Endodermal cell (in vitro differentiated cells): ENCODE data around the gene SMIM14. TPM values are rescaled to one million over a fixed set of nuclear protein-coding genes. Genes with fewer than 3 reads are reported as not detected.

Source experiments
- DNase-seq: peaks from one replicate; pipeline ENCODE4 v3.0.0-alpha.2; 2017
- H3K27ac ChIP-seq: 2 replicates; pipeline ENCODE4 v1.5.1; 2013; ENCODE audit warnings: mild to moderate bottlenecking, low read depth, low read length, moderate library complexity
- H3K27me3 ChIP-seq: 2 replicates; pipeline ENCODE4 v1.6.1; 2013; ENCODE audit warnings: mild to moderate bottlenecking, low read length, moderate library complexity; ENCODE audit not compliant: insufficient read depth, control insufficient read depth, poor library complexity, severe bottlenecking
- H3K36me3 ChIP-seq: 2 replicates; pipeline ENCODE4 v1.7.0; 2013; ENCODE audit warnings: mild to moderate bottlenecking, low read length, moderate library complexity; ENCODE audit not compliant: control insufficient read depth, insufficient read depth
- H3K4me1 ChIP-seq: one replicate; pipeline ENCODE4 v1.7.0; 2013; ENCODE audit warnings: low read length; ENCODE audit not compliant: control insufficient read depth, insufficient read depth
- H3K4me3 ChIP-seq: 2 replicates; pipeline ENCODE4 v1.5.1; 2013; ENCODE audit warnings: mild to moderate bottlenecking, low read length, moderate library complexity
- H3K9ac ChIP-seq: 2 replicates; pipeline ENCODE4 v1.6.1; 2013; ENCODE audit warnings: mild to moderate bottlenecking, low read length, moderate library complexity; ENCODE audit not compliant: poor library complexity, severe bottlenecking; ENCODE audit errors: extremely low read depth
- H3K9me3 ChIP-seq: 2 replicates; pipeline ENCODE4 v1.6.1; 2013; ENCODE audit warnings: mild to moderate bottlenecking, low read length, moderate library complexity; ENCODE audit not compliant: control insufficient read depth
- H3K27ac Mint-ChIP-seq: 2 replicates; pipeline ENCODE4 v1.8.0; 2020; ENCODE audit warnings: mixed read lengths
- H3K27me3 Mint-ChIP-seq: 2 replicates; pipeline ENCODE4 v1.8.0; 2021; ENCODE audit warnings: mild to moderate bottlenecking, mixed read lengths; ENCODE audit not compliant: insufficient read depth
- H3K36me3 Mint-ChIP-seq: 2 replicates; pipeline ENCODE4 v1.8.0; 2020; ENCODE audit warnings: low read depth, mixed read lengths
- H3K4me1 Mint-ChIP-seq: 2 replicates; pipeline ENCODE4 v1.8.0; 2020; ENCODE audit warnings: mixed read lengths
- H3K4me3 Mint-ChIP-seq: 2 replicates; pipeline ENCODE4 v1.8.0; 2020; ENCODE audit warnings: mild to moderate bottlenecking, moderate library complexity, mixed read lengths
- H3K9me3 Mint-ChIP-seq: 2 replicates; pipeline ENCODE4 v1.8.0; 2020; ENCODE audit warnings: mild to moderate bottlenecking, mixed read lengths
- CTCF ChIP-seq: fragments of 200-600 bp; sonication (generic); conservative IDR thresholded peaks from 2 replicates; pipeline ENCODE4 v1.5.0; 2021; ENCODE audit warnings: antibody characterized with exemption, mild to moderate bottlenecking
- WGBS, 2 experiments: methylation state at CpG; one replicate each; pipeline versions ENCODE4 v1.1.5 to v1.1.7; 2013; ENCODE audit warnings: missing lambda C conversion rate in 2 of 2, mixed read lengths in 1 of 2; ENCODE audit not compliant: insufficient coverage in 1 of 2, insufficient read length in 1 of 2; 5-methylcytosine and 5-hydroxymethylcytosine counted together
- total RNA-seq, 2 donors: library from RNA; stranded (reverse); fragmentation: NEBNext Ultra II Directional in 1 of 2; extraction: Animal tissue kit (Norgen Biotek cat#: 25700) in 1 of 2; gene quantifications; 2 replicates in 1 of 2; 3 replicates in 1 of 2; pipeline ENCODE4 v1.2.1, GENCODE V29; 2021

The SMIM14 gene
- total RNA-seq, 2 donors from 2014 or later, result 24.3 to 24.6 TPM

GRCh38 chr4:39526765-39527295 lies 111.8 kb downstream of the SMIM14 start:
- Histone ChIP-seq H3K9me3 (peaks cover 29% of the 10 kb centered on the region), H3K36me3 (peaks cover 23% of the 10 kb centered on the region), H3K27ac (peak overlapping the region; percentile 90), H3K4me3 (peak overlapping the region; percentile 96), H3K27me3 (no peaks in the 10 kb centered on the region), H3K4me1 (no peaks in the 10 kb centered on the region), H3K9ac (peak overlapping the region; percentile 93)
- no peak for TF ChIP-seq CTCF
- Mint-ChIP-seq H3K36me3 (peaks cover 31% of the 10 kb centered on the region), H3K9me3 (peaks cover 30% of the 10 kb centered on the region), H3K27ac (peak overlapping the region; percentile 96), H3K27me3 (no peaks in the 10 kb centered on the region), H3K4me3 (peak overlapping the region; percentile 95), H3K4me1 (peaks cover 13% of the 10 kb centered on the region)
- WGBS, 2 experiments, result 0 to 1% methylated on average over 16 to 33 of the region's 33 CpGs
- no peak for DNase-seq

GRCh38 chr4:39525822-39526690 lies 112.6 kb downstream of the SMIM14 start:
- Mint-ChIP-seq H3K9me3 (peaks cover 22% of the 10 kb centered on the region), H3K27me3 (no peaks in the 10 kb centered on the region), H3K36me3 (peaks cover 26% of the 10 kb centered on the region), H3K4me3 (peak overlapping the region; percentile 95), H3K4me1 (peaks cover 13% of the 10 kb centered on the region), H3K27ac (peak overlapping the region; percentile 96)
- Histone ChIP-seq H3K4me3 (peak overlapping the region; percentile 96), H3K9ac (peak overlapping the region; percentile 93), H3K27me3 (no peaks in the 10 kb centered on the region), H3K27ac (peak overlapping the region; percentile 90), H3K36me3 (peaks cover 24% of the 10 kb centered on the region), H3K4me1 (no peaks in the 10 kb centered on the region), H3K9me3 (peaks cover 21% of the 10 kb centered on the region)
- WGBS, 2 experiments, result 26 to 29% methylated on average over 4 to 9 of the region's 9 CpGs
- no peak for DNase-seq
- no peak for TF ChIP-seq CTCF

DNA sequence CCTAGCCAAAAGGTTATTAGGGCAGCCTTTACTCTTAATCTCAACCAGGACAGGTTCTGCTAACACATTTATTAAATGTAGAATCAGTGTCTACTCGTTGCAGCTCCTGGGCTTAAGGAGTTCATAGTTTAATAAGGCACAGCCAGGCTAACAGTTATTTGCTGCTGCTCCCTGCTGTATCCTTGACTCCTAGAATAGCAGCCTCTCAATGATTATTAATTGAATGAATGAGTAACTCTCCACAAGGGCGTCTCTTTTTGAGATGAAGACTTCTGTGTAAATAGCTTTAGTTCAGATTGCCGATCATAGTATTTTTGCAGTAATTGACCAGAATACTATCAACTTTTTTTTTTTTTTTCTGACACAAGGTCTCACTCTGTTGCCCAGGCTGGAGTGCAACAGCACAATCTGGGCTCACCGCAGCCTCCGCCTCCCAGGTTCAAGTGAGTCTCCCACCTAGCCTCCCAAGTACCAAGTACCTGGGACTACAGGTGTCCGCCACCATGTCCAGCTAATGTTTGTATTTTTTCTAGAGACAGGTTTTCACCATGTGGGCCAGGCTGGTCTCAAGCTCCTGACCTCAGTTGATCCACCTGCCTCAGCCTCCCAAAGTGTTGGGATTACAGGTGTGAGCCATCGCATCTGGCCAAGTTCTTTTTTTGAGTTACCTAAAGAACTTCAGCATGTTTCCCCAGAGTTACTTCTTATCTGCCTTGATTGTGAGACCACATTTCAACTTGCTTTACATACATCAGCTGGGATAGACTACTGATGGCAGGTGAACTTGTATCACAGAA lies 114.3 kb downstream of the SMIM14 start:
- Histone ChIP-seq H3K27me3 (no peaks in the 10 kb centered on the region), H3K9me3 (peaks cover 4% of the 10 kb centered on the region), H3K4me1 (no peaks in the 10 kb centered on the region), H3K36me3 (peaks cover 27% of the 10 kb centered on the region), H3K4me3 (peak overlapping the region; percentile 56), H3K9ac (no peak overlapping the region), H3K27ac (no peak overlapping the region)
- H3K36me3 Mint-ChIP-seq, result peaks cover 19% of the 10 kb centered on the region
- H3K9me3 Mint-ChIP-seq, result peaks cover 7% of the 10 kb centered on the region
- no peak for DNase-seq
- 82 to 89% methylated on average over 5 to 7 of the region's 7 CpGs for WGBS, 2 experiments
- no peak for TF ChIP-seq CTCF
- H3K4me3 Mint-ChIP-seq, result peak overlapping the region; percentile 95
- no peak overlapping the region for H3K27ac Mint-ChIP-seq
- no peaks in the 10 kb centered on the region for H3K27me3 Mint-ChIP-seq
- peaks cover 13% of the 10 kb centered on the region for H3K4me1 Mint-ChIP-seq
